Aortic smooth muscle cell (primary cell): ENCODE measurements around the gene GRPEL2. TPM values are rescaled to one million over a fixed set of nuclear protein-coding genes. Genes with fewer than 3 reads are reported as not detected.

ENCODE experiments used
- total RNA-seq: library from RNA; depleted of rRNA; stranded (reverse); fragments of >200 nt; gene quantifications from 2 replicates; pipeline ENCODE4 v1.2.3, GENCODE V29; 2014

The GRPEL2 gene
- 11.5 and 12.4 TPM in 2 replicates for total RNA-seq

GRCh38 chr5:149345147-149345891, at the start of gene GRPEL2:
Gene GRPEL2, plus strand, starts transcription at chr5:149345499. Its CDS starts 41 bp downstream, at chr5:149345540.

GRCh38 chr5:149357370-149358293, 12.3 kb downstream of the GRPEL2 start, which contains the start of gene PCYOX1L:
Gene PCYOX1L, plus strand, starts transcription at chr5:149358046. Its CDS starts 23 bp downstream, at chr5:149358069.

GRCh38 chr5:149379177-149379761, 34.0 kb downstream of the GRPEL2 start, which contains the start of gene IL17B:
Gene IL17B, minus strand, starts transcription at chr5:149379292. Its CDS starts 67 bp downstream, at chr5:149379225.

Other genes with a start within 250 kb of the GRPEL2 start
- 14.9 and 16.7 TPM in 2 replicates for gene ABLIM3, start 204.0 kb upstream of the GRPEL2 start, total RNA-seq
- 10.1 and 16.1 TPM in 2 replicates for gene AFAP1L1, start 73.6 kb upstream of the GRPEL2 start, total RNA-seq
- gene PCYOX1L, start 12.5 kb downstream of the GRPEL2 start, total RNA-seq, result 6.9 and 8.1 TPM in 2 replicates
- gene IL17B, start 33.8 kb downstream of the GRPEL2 start, total RNA-seq, result not detected in 2 replicates
- gene CSNK1A1, start 205.9 kb downstream of the GRPEL2 start, total RNA-seq, result 456 and 553 TPM in 2 replicates
- gene ARHGEF37, start 236.0 kb downstream of the GRPEL2 start, total RNA-seq, result 0.99 and 1.1 TPM in 2 replicates